SKM-1 (cell line): Measurements from ENCODE around the gene PKN2.

ENCODE experiments used
- DNase-seq: peaks from one replicate; lab custom pipeline; 2025; ENCODE audit not compliant: unreplicated experiment; lab: John Stamatoyannopoulos, UW

The PKN2 gene

DNA sequence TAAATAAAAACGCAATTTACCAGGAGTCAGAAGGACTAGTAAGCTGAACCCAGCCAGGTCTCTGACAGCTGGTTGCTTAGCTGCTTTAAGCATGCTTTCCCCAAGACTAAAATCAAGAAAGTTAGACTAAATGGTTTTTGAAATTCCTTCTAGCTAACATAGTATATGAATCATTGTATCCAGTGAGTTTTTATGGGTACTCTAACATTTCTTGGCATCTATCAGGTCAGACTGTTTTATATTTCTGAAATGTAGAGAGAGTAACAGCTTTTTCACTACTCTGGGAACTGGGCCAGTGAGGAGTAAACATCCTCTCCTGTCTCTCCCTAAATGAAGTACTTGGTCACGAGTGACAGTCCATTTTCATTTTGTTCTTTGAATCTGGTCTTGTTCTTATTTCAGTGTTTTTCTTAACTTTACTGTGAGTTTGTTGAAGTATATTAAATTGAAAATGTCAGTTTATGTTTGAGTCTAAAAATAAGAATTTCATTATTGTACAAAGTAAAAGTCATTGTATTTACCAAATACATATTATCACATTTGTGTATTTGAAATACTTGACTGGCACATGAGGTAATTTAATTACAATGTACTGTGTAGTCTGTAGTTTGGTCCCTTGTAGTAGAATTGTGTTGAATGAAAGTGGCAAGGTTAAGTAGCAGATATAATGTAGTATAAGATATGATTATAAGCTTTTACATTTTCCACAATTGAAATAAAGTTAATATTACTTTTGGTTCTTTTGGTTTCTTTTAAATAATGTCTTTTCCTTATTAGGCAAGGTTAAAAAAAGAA lies 47.6 kb downstream of the PKN2 start:
- DNase-seq = no peak

DNA sequence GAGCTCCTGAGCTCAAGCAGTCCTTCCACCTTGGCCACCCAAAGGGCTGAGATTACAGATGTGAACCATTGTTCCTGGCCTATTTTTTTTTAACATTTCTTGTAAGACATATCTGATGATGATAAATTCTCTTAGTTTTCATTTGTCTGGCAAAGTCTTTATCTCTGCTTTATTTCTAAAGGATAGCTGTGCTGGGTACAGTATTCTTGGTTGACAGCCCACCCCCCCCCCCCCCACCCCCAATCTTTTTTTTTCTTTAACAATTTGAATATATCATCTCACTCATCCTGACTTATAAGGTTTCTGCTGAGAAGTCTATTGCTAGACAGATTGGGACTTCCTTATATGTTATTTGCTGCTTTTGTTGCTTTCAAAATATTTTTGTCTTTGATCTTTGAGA lies 51.3 kb downstream of the PKN2 start:
- no peak for DNase-seq

DNA sequence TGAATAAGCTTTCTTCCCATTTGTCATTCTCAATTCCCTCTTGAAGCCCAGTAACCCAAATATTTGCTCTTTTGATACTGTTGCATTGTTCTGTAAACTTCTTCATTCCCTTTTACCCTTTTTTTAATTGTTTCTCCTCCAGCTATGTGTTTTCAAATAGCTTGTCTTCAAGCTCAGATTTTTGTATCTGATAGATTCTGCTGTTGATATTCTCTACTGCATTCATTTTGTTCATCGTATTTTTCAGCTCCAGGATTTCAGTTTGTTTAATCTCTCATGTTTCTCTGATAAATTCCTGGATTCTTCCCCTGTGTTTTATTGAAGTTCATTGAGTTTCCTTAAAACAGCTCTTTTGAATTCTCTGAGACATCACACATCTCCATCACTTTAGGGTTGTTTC lies 51.8 kb downstream of the PKN2 start:
- DNase-seq = no peak

DNA sequence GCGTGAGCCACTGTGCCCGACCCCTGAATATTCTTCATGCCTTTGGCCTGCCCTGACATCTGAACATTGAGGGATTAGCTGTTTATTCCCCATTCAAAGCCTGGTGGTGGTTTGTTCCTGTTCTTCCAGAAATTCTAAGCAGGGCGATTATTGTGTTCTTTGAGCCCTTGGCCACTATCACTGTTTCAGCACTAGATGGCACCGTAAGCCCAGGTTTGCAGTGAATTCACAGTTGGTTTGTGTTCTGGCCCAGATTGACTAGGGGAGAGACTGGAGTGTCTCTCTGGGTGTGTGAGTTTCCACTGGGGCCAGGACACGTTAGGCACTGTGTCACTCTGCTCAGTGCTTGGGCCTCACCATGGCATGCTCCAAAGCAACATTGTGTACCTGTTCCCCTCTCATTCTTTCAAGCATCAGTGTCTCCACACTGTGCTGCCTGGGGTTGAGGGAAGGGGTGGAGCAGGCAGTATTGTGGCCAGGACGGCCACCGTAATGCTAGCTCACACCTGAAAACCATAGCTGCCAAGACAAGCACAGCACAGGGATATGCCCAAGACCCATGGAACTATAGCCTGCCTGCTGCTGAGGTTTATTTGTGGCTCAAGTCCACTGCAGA lies 52.7 kb downstream of the PKN2 start:
- peak; percentile 28 for DNase-seq

DNA sequence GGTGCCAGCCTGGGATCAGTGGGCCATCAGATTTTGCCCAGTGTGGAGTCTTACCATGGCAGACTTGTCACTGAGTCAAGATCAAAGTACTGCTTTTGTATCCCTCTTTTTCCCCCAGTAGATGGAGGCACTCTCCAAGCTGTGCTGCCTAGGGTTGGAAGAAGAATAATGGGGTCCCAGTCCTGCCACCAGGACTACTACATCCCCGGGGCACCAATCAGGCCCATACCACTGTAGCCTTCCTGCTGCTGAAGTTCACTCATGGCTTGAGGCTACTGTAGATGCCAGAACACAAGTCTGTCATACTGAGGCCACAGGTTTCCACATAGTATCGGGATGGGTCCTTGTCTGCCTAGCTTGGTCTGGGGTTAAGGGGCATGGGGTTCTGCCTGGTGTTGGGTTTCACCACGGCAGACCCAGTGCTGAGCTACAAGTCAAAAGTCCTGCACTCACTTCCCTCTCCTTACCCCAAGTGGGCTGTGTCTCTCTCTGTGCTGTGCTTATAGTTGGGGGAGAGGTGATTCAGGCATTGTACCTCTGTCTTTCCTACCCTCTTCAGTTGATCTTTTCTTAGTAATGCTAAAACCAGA lies 53.4 kb downstream of the PKN2 start:
- DNase-seq = no peak

DNA sequence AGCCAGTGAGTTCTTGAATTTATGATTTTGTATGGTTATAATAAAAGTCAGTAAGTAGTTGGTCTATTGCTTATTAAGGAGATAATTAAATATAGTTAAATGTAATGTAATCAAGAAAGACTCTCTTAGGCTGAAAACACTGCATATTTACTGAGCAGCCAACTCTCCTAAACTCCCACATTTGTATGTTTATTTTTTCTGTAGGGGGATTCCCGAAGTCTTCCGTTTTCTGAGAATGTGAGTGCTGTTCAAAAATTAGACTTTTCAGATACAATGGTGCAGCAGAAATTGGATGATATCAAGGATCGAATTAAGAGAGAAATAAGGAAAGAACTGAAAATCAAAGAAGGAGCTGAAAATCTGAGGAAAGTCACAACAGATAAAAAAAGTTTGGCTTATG lies 56.7 kb downstream of the PKN2 start:
- no peak for DNase-seq

DNA sequence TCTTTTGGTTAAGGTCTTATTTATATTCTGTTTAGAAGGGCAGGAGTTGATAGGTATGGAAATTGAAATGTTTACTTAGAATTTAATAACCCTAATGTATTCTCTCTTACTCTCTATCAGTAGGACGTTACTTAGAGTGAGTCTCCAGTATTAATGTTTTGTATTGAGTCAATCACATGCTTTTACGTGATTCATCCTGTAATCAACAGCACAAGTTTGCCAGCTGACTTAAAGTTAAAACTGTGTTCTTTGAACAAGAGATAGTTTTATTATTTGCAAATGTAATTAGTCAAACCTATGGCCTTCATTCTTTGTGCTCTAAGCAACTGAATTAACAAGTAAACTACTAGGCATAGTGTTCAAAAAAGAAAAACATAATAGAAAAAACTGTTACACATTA lies 57.3 kb downstream of the PKN2 start:
- DNase-seq = no peak

DNA sequence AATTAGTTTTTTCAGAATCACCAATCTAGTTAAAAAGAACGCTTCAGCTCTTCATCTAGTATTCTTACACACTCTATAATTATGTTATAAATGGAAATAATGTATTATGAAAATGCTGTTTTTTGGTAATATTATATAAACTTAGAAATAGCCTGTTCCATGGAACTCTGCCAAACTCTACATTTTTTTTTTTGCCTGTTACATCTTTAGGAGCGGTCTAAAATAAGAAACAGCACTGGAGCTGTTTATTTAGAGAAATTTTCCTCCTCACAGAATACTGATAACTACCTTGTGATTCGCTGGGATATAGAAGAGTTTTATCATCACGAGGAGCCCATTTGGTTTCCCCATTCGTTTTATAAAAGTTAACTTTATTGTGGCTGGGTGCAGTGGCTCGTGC lies 58.5 kb downstream of the PKN2 start:
- no peak for DNase-seq

DNA sequence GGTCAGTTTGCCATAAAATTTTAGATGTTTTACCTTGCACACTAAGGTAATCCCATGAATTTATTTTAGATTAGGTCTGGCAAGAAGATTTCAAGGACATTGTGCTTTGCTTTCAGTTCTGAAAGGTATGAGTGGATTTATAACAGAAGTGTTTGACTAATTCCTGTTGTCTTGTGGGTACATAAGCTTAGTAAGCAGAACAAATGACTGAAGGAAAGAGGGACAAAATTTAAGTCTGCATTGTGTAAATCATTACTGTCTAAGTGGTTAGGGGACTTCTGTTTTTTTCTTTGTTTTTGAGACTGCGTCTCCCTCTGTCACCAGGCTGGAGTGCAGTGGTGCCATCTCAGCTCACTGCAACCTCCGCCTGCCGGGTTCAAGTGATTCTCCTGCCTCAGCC lies 60.1 kb downstream of the PKN2 start:
- DNase-seq = no peak

DNA sequence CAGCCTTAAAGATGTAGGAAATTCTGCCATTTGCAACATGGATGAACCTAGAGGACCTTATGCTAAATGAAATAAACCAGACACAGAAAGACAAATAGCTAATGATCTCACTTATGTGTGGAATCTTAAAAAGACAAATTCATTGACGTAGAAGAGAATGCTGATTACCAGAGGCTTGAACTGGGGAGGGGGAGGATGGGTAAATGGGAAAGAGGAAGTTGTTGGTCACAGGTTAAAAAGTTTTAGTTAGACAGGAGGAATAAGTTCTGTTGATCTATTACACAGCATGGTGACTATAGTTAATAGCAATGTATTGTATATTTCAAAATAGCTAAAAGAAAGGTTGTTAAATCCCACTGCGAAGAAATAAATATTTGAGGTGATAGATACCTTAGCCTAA lies 62.8 kb downstream of the PKN2 start:
- no peak for DNase-seq

DNA sequence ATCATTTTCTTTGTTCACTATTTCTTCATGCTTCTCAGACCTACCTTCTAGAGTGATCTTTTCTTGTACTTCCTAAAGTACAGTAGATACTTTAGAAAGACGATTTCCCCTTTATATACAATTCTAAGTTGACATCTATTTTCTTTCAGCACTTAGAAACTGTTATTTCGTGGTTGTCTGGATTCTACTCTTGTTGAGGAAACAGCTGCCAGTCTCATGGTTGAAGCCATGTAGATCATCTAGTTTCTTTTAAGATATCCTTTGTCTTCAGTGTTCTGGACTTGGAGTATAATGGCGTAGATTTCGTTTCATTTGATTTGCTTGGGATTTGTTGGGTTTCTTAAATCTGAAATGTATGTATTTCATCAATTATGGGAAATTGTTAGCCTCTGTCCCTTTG lies 67.6 kb downstream of the PKN2 start:
- DNase-seq = no peak

DNA sequence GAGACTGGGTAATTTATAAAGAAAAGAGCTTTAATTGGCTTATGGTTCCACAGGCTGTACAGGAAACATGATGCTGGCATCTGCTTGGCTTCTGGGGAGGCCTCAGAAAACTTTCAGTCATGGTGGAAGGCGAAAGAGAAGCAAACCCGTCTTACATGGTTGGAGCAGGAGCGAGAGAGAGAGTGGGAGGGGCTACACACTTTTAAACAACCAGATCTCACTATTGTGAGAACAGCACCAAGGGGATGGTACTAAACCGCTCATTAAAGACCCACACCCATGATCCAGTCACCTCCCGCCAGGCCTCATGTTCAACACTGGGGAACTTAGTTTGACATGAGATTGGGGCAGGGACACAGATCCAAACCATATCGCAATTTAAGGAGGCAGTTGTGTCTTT lies 69.4 kb downstream of the PKN2 start:
- DNase-seq = no peak

DNA sequence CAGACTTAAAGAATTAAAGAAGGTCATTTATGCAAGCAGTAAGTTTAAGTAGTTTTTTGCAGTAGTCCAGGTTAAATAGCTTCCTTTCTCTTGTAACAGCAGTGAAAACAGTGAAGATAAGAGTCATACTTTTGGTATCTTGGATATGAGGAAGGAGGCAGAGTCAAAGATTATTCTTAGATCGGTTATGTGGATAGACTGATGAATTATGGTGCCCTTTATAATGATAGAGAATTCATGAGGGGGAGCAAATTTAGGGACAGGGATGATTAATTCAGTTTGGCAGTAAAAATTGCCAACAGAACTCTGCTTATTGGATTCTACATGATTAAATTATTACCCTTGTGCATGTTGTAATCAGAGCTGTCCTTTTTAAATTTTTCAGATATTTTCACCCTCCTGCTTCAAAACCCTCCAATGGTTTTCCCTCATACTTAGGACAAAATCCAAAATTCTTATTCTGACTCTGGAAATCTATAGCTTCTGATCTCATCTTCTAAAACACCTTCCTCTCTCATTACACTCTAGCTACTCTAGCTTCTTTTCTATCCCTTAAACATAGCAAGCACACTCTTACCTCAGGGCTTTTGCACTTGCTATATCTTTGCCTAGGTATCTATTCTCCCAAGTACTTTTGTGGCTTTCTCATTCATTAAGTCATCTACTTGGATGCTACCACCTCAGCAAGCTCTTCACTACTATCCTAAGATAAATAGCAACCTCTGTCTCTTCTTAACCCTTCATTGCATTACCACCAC lies 79.8 kb downstream of the PKN2 start:
- DNase-seq = no peak

DNA sequence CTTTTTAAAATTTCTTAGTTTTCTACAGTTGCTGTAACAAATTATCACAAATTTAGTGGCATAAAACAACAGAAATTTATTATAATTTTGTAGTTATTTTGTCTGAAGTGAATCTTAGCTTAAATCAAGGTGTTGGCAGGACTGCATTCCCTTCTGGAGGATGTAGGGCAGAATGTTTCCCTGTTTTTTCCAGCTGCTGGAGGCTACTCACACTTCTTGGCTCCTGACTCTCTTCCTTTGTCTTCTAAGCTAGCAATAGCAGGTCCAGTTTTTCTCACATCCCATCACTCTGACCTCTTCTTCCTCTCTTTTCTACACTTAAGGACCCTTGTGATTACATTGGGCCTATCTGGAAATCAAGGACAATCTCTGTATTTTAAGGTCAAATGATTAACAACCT lies 84.1 kb downstream of the PKN2 start:
- DNase-seq = no peak

DNA sequence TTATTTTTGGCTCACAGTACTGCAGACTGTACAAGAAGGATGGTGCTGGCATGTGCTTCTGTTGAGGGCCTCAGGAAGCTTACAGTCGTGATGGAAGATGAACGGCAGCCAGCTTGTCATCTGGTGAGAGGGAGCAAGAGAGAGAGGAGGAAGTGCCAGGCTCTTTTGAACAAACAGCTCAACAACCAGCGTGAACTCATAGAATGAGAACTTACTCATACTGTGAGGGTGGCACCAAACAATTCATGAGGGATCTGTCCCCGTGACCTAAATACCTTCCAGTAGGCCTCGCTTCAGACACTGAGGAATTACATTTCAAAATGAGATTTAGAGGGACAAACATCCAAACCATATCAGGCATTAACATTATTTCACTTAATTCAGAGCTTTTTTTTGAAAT lies 84.7 kb downstream of the PKN2 start:
- no peak for DNase-seq

DNA sequence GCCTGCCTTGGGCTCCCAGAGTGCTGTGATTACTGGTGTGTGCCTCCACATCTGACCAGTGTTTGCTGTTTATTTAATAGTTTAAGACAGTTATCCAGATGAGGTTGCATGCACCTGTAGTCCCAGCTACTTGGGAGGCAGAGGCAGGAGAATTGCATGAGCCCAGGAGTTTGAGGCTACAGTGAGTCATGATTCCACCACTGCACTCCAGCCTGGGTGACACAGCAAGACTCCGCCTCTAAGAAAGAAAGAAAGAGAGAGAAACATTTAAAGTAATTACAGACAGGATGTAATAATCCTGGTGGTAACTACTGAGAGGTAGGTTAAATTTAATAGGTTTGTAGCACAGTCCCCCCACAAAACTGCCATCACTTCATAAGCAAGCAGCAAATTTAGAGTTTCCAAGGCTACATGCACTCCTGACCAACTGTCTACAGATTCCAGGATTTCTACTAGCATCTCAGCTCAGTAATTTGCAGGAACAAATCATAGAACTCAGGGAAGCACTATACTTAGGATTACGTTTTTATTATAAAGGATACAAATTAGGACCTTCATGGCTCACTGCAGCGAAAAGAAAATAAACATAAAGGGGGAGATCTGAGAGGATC lies 89.6 kb downstream of the PKN2 start:
- no peak for DNase-seq

DNA sequence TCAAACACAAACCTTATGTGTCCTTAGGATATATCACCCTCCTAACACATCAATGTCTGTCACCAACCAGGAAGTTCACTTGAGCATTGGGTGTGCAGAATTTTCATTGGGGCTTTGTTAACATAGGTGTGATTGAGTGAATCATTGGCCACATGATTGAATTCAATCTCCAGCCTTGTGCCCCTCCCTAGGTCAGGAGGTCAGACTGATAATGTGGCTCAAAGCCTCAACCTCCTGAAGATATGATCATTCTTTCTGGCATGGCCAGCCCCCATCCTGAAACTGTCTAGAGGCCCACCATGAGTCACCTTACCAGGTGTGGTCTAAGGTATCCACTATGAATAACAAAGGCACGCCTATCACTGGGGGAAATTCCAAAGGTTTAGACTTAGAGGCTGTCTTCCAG lies 90.1 kb downstream of the PKN2 start:
- no peak for DNase-seq

DNA sequence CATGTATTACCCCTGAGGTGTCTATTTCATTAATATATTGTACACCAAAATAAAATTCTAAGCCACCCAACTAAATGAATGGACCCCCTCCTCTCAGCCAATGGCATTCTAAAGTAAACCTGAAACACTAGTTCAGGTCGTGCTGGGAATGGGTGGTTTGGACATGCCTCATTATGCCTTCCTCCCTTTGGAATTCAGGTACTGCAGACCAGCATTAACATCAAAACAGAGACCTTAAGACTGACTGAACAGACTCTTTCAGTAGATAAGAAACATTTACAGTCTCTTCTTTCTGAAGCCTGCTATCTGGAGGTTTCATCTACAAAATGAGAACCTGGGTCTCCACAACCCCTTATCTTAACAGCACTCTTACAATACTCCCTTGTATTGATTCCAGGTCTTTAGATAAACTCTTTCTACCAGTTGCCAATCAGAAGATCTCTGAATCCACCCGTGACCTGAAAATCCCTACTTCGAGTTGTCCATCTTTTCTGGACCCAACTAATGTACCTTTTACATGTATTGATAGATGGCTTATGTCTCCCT lies 93.6 kb downstream of the PKN2 start:
- no peak for DNase-seq

DNA sequence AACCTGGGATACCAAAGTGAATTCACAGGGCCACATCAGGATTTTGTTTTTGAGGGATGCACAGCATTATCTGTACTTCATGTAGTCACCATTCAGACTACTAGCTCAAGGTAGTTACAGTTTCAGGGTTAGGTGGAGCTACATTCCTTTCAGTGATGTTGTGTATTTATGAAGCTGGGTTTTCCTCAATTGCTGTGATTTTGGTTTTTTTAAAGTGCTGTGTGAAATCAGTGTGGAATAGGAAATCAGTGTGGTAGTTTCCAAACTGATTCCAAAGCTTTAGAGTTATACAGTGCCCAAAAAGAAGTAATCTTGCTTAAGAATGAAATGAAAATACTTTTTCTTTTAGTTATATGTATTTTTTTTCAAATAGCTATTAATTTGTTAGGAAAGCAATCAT lies 95.8 kb downstream of the PKN2 start:
- DNase-seq = no peak

DNA sequence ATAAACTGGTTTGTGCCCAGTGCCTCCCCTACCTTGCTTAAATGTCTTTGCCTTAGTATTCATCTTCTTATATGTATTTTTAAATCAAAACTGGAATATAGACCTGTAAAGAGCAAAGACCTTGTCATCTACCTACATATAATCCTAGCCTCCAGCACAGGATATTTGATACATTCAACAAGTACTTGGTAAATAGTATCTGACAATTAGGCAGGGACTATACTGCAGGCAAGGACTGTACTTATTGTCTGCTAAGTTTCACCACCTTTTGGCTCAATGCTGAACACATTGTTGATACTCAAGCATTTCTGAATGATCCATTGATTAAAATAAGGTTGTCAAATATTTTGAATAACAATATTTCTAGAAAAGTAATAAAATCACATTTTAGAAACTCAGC lies 96.4 kb downstream of the PKN2 start:
- DNase-seq = no peak

DNA sequence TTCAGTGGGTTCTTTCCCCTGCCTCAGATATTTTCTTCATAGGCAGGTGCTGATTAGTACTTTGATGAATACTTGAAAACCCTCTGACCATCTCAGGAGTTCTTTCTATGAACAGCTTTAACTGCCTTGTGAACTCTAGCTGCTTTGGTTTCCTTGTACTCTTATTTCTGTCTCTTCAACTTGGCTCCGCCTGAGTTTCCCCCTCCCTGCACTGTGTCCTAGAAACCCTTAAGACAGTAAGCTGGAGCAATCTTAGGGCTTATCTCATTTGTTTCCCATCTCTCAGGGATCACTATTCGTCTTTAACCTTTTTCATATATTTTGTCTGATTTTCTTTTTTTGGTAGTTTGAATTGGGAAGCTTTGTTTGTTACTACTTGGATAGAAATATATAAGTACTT lies 99.1 kb downstream of the PKN2 start:
- DNase-seq = no peak
